ENCODE measurements around the gene PRRG2. TPM values are rescaled to one million over a fixed set of nuclear protein-coding genes. Genes with fewer than 3 reads are reported as not detected.

PRRG2 gene
- total RNA-seq (2014; rRNA removed; shearing (Covaris generic)), result not detected in 2 replicates

GRCh38 chr19:49581007-49581508 lies at the start of gene PRRG2:
Gene PRRG2, plus strand, starts transcription at chr19:49581316. Its CDS starts 1,904 bp downstream, at chr19:49583220.
- H3K9me3 ChIP-seq (replicated peaks), result no peaks in the 10 kb centered on the region
- H3K4me3 ChIP-seq, result peak within 1 kb of the TSS; percentile 53
- no peaks in the 10 kb centered on the region for H3K27me3 ChIP-seq (replicated peaks)
- DNase-seq (ENCODE audit: low read depth in 1 of 2, low spot score in 2 of 2), result no peak
- H3K36me3 ChIP-seq, result peaks cover 11% of the 10 kb centered on the region
- peak within 1 kb of the TSS; percentile 41 for H3K27ac ChIP-seq
- H3K4me1 ChIP-seq (replicated peaks), result peaks cover 12% of the 10 kb centered on the region; the same call in 1 of the 2 replicates

GRCh38 chr19:49533551-49534488 lies 47.3 kb upstream of the PRRG2 start:
- H3K27me3 ChIP-seq (replicated peaks), result no peaks in the 10 kb centered on the region
- H3K9me3 ChIP-seq (replicated peaks), result no peaks in the 10 kb centered on the region
- DNase-seq (ENCODE audit: low read depth in 1 of 2, low spot score in 2 of 2), result no peak
- peaks cover 26% of the 10 kb centered on the region for H3K36me3 ChIP-seq
- H3K4me1 ChIP-seq (replicated peaks), result peaks cover 3% of the 10 kb centered on the region
- H3K4me3 ChIP-seq, result no peak overlapping the region
- no peak overlapping the region for H3K27ac ChIP-seq

- no peaks in the 10 kb centered on the region for H3K4me1 ChIP-seq (replicated peaks)
- peaks cover 30% of the 10 kb centered on the region for H3K36me3 ChIP-seq
- no peaks in the 10 kb centered on the region for H3K27me3 ChIP-seq (replicated peaks)
- H3K27ac ChIP-seq, result no peak overlapping the region
- no peak for DNase-seq (ENCODE audit: low read depth in 1 of 2, low spot score in 2 of 2)
- H3K9me3 ChIP-seq (replicated peaks), result no peaks in the 10 kb centered on the region
- H3K4me3 ChIP-seq, result no peak overlapping the region
Observed at GRCh38 chr19:49534632-49535385, 46.3 kb upstream of the PRRG2 start.

- Histone ChIP-seq H3K27ac (no peak overlapping the region), H3K36me3 (peaks cover 24% of the 10 kb centered on the region), H3K9me3 (replicated peaks) (no peaks in the 10 kb centered on the region), H3K4me3 (no peak overlapping the region), H3K27me3 (replicated peaks) (no peaks in the 10 kb centered on the region), H3K4me1 (replicated peaks) (no peaks in the 10 kb centered on the region)
- DNase-seq (ENCODE audit: low read depth in 1 of 2, low spot score in 2 of 2), result no peak
Observed at GRCh38 chr19:49536921-49537462, 44.1 kb upstream of the PRRG2 start.

- H3K27ac ChIP-seq, result no peak overlapping the region
- H3K27me3 ChIP-seq (replicated peaks), result no peaks in the 10 kb centered on the region
- H3K4me3 ChIP-seq, result no peak overlapping the region
- H3K36me3 ChIP-seq, result peaks cover 18% of the 10 kb centered on the region
- DNase-seq (ENCODE audit: low read depth in 1 of 2, low spot score in 2 of 2), result no peak
- H3K9me3 ChIP-seq (replicated peaks), result no peaks in the 10 kb centered on the region
- H3K4me1 ChIP-seq (replicated peaks), result no peaks in the 10 kb centered on the region
Observed at GRCh38 chr19:49538643-49539042, 42.5 kb upstream of the PRRG2 start.

GRCh38 chr19:49539192-49539952 lies 41.7 kb upstream of the PRRG2 start:
- no peaks in the 10 kb centered on the region for H3K4me1 ChIP-seq (replicated peaks)
- H3K27me3 ChIP-seq (replicated peaks), result no peaks in the 10 kb centered on the region
- H3K27ac ChIP-seq, result no peak overlapping the region
- H3K36me3 ChIP-seq, result peaks cover 16% of the 10 kb centered on the region
- DNase-seq (ENCODE audit: low read depth in 1 of 2, low spot score in 2 of 2), result no peak
- no peaks in the 10 kb centered on the region for H3K9me3 ChIP-seq (replicated peaks)
- no peak overlapping the region for H3K4me3 ChIP-seq

GRCh38 chr19:49541914-49542313 lies 39.2 kb upstream of the PRRG2 start:
- no peak overlapping the region for H3K27ac ChIP-seq
- peaks cover 9% of the 10 kb centered on the region for H3K36me3 ChIP-seq
- H3K4me3 ChIP-seq, result no peak overlapping the region
- peaks cover 7% of the 10 kb centered on the region for H3K4me1 ChIP-seq (replicated peaks)
- DNase-seq (ENCODE audit: low read depth in 1 of 2, low spot score in 2 of 2), result no peak
- H3K27me3 ChIP-seq (replicated peaks), result no peaks in the 10 kb centered on the region
- no peaks in the 10 kb centered on the region for H3K9me3 ChIP-seq (replicated peaks)

- H3K4me3 ChIP-seq, result no peak overlapping the region
Observed at GRCh38 chr19:49542446-49542845, 38.7 kb upstream of the PRRG2 start.

GRCh38 chr19:49543032-49543431 lies 38.1 kb upstream of the PRRG2 start:
- Histone ChIP-seq H3K27ac (no peak overlapping the region), H3K36me3 (peaks cover 7% of the 10 kb centered on the region; the same call in 1 of the 2 replicates), H3K9me3 (replicated peaks) (no peaks in the 10 kb centered on the region), H3K27me3 (replicated peaks) (no peaks in the 10 kb centered on the region), H3K4me3 (no peak overlapping the region), H3K4me1 (replicated peaks) (peaks cover 7% of the 10 kb centered on the region)
- DNase-seq (ENCODE audit: low read depth in 1 of 2, low spot score in 2 of 2), result no peak

More at GRCh38 chr19:49542446-49542845, 38.7 kb upstream of the PRRG2 start:
- no peak for DNase-seq (ENCODE audit: low read depth in 1 of 2, low spot score in 2 of 2)
- Histone ChIP-seq H3K9me3 (replicated peaks) (no peaks in the 10 kb centered on the region), H3K36me3 (peaks cover 7% of the 10 kb centered on the region; the same call in 1 of the 2 replicates), H3K4me1 (replicated peaks) (peaks cover 7% of the 10 kb centered on the region), H3K27ac (no peak overlapping the region), H3K27me3 (replicated peaks) (no peaks in the 10 kb centered on the region)

- Histone ChIP-seq H3K27ac (no peak overlapping the region), H3K4me1 (replicated peaks) (peaks cover 7% of the 10 kb centered on the region), H3K36me3 (peaks cover 1% of the 10 kb centered on the region; the same call in 1 of the 2 replicates), H3K9me3 (replicated peaks) (no peaks in the 10 kb centered on the region), H3K4me3 (no peak overlapping the region), H3K27me3 (replicated peaks) (no peaks in the 10 kb centered on the region)
- no peak for DNase-seq (ENCODE audit: low read depth in 1 of 2, low spot score in 2 of 2)
Observed at GRCh38 chr19:49544154-49544553, 37.0 kb upstream of the PRRG2 start.

- H3K27me3 ChIP-seq (replicated peaks), result no peaks in the 10 kb centered on the region
- DNase-seq (ENCODE audit: low read depth in 1 of 2, low spot score in 2 of 2), result peak; percentile 89 to 91
- peaks cover 7% of the 10 kb centered on the region for H3K4me1 ChIP-seq (replicated peaks)
- H3K36me3 ChIP-seq, result no peaks in the 10 kb centered on the region; the same call in 1 of the 2 replicates
- H3K9me3 ChIP-seq (replicated peaks), result no peaks in the 10 kb centered on the region
- H3K4me3 ChIP-seq, result no peak overlapping the region
- no peak overlapping the region for H3K27ac ChIP-seq
Observed at GRCh38 chr19:49546825-49547565, 34.1 kb upstream of the PRRG2 start.

GRCh38 chr19:49549045-49549444 lies 32.1 kb upstream of the PRRG2 start:
- Histone ChIP-seq H3K36me3 (peaks cover 10% of the 10 kb centered on the region), H3K27ac (no peak overlapping the region), H3K4me3 (no peak overlapping the region), H3K4me1 (replicated peaks) (peaks cover 13% of the 10 kb centered on the region), H3K9me3 (replicated peaks) (no peaks in the 10 kb centered on the region), H3K27me3 (replicated peaks) (no peaks in the 10 kb centered on the region)
- DNase-seq (ENCODE audit: low read depth in 1 of 2, low spot score in 2 of 2), result no peak

Measured in SJSA1 (cell line).